SH-SY5Y (cell line): ENCODE measurements around the gene THSD4.

Experiments used
- GATA2 ChIP-seq: IDR thresholded peaks from 2 replicates; pipeline ENCODE4 v1.6.1; 2011; ENCODE audit warnings: mild to moderate bottlenecking, low read depth, low read length
- GATA3 ChIP-seq: IDR thresholded peaks from 2 replicates; pipeline ENCODE4 v1.6.1; 2011; ENCODE audit warnings: low read depth, mild to moderate bottlenecking, low read length, moderate library complexity

- no peak for TF ChIP-seq GATA2
- TF ChIP-seq GATA3: no peak
Measured at GRCh38 chr15:71345186-71345585, 229.9 kb downstream of the THSD4 start.
